Liver (tissue), 3 donors: Measurements from ENCODE around the gene MIOX.

Experiments
- EGR1 ChIP-seq, 2 donors: IDR thresholded peaks; 2 replicates each; pipeline ENCODE4 v1.6.1; 2016 to 2018; ENCODE audit warnings: antibody characterized with exemption in 2 of 2, low read depth in 2 of 2
- TF ChIP-seq, protein P1 (sequence below): fragments of 150-350 bp; IDR thresholded peaks from 2 replicates; pipeline ENCODE4 v1.5.1; 2017; ENCODE audit warnings: improper control_type of control experiment, low read depth, low read length; ENCODE audit not compliant: missing input control
- TF ChIP-seq, protein P2 (sequence below): IDR thresholded peaks from 2 replicates; pipeline ENCODE4 v1.6.1; 2016; ENCODE audit warnings: antibody characterized with exemption
- TF ChIP-seq, protein P3 (sequence below): IDR thresholded peaks from 2 replicates; pipeline ENCODE4 v1.6.1; 2016; ENCODE audit warnings: antibody characterized with exemption
- donor health status: healthy.
- donor health status: healthy.

DNA sequence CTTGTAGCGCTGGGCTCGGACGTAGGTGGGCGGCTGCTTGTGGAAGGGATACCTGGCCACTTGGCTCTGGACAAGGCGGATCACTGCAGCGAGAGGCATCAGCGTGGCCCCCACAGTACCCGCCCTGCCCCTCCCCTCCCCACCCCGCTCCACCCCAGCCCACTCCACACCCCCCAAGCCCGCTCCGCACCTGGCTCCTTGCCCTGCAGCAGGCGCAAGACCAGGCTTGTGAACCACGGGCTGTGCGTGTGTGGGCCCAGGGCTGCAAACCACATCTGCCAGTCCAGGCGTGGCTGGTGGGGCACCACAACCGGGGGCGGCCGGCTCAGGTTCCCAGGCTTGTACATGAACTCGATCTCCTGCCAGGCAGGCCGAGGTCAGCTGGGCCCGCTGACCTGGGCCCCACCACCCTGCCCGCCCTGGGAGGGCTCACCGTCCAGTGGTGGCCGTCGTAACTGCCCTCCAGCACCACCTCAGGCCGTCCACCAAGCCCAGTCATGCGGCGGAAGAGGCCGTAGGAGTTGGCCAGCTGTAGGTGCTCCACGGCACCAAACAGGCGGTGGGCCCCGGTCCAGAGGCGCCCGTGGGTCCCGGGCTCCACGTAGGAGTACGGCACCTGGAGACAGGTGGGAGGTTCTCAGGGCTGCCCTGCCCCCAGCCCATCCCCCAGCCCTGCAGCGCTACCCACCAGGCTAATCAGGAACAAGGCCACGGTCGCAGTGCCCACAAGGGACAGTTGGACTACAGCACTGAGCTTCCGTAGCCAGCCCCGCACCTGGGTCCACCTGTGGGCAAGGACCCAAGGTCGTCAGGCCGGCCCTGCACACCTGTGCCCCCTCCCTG lies 17.9 kb downstream of the MIOX start:
- TF ChIP-seq, protein P1, sequence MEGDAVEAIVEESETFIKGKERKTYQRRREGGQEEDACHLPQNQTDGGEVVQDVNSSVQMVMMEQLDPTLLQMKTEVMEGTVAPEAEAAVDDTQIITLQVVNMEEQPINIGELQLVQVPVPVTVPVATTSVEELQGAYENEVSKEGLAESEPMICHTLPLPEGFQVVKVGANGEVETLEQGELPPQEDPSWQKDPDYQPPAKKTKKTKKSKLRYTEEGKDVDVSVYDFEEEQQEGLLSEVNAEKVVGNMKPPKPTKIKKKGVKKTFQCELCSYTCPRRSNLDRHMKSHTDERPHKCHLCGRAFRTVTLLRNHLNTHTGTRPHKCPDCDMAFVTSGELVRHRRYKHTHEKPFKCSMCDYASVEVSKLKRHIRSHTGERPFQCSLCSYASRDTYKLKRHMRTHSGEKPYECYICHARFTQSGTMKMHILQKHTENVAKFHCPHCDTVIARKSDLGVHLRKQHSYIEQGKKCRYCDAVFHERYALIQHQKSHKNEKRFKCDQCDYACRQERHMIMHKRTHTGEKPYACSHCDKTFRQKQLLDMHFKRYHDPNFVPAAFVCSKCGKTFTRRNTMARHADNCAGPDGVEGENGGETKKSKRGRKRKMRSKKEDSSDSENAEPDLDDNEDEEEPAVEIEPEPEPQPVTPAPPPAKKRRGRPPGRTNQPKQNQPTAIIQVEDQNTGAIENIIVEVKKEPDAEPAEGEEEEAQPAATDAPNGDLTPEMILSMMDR: no peak
- TF ChIP-seq, protein P2, sequence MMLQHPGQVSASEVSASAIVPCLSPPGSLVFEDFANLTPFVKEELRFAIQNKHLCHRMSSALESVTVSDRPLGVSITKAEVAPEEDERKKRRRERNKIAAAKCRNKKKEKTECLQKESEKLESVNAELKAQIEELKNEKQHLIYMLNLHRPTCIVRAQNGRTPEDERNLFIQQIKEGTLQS: no peak
- TF ChIP-seq, protein P3, sequence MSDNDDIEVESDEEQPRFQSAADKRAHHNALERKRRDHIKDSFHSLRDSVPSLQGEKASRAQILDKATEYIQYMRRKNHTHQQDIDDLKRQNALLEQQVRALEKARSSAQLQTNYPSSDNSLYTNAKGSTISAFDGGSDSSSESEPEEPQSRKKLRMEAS: no peak
- no peak for TF ChIP-seq EGR1 (IDR thresholded peaks at IDR 0.05; ENCODE audit: low read depth in 2 of 2)
